ENCODE data around the gene CCL18.

CCL18 gene

GRCh38 chr17:36059406-36059805 lies 4.7 kb upstream of the CCL18 start:
- Histone ChIP-seq H4K8ac (ENCODE audit: low read length) (no peak overlapping the region), H2BK15ac (ENCODE audit: low read depth, poor library complexity, severe bottlenecking) (no peak overlapping the region), H2BK120ac (ENCODE audit: low read depth, low read length) (no peak overlapping the region), H3K9me3 (ENCODE audit: control insufficient read depth, low read length) (peaks cover 3% of the 10 kb centered on the region), H3K27me3 (ENCODE audit: control insufficient read depth in 1 of 2, insufficient read depth in 1 of 2, low read length in 2 of 2) (peaks cover 0 to 2% of the 10 kb centered on the region in 2 experiments), H3K27ac (ENCODE audit: low read length, poor library complexity, severe bottlenecking) (no peak overlapping the region), H3K9ac (ENCODE audit: low read length) (no peak overlapping the region), H2AFZ (ENCODE audit: low read depth, low read length) (no peak overlapping the region), H3K36me3 (ENCODE audit: control insufficient read depth in 1 of 2, insufficient read depth in 2 of 2, low read depth in 1 of 2, low read length in 2 of 2) (no peaks in the 10 kb centered on the region), H3K4me1 (ENCODE audit: control insufficient read depth, insufficient read depth, low read depth, low read length) (no peaks in the 10 kb centered on the region), H3K4ac (ENCODE audit: low read depth in 1 of 2, low read length in 2 of 2) (no peak overlapping the region), H4K91ac (ENCODE audit: low read length) (no peak overlapping the region), H3K4me2 (ENCODE audit: low read length, poor library complexity, severe bottlenecking) (no peak overlapping the region), H3K4me3 (ENCODE audit: insufficient read depth in 1 of 2, low read depth in 1 of 2, low read length in 2 of 2) (no peak overlapping the region), H2BK12ac (ENCODE audit: low read length in 2 of 2) (no peak overlapping the region), H2AK5ac (ENCODE audit: low read length, severe bottlenecking) (no peak overlapping the region), H3K14ac (ENCODE audit: low read length in 2 of 2) (no peak overlapping the region), H3K23ac (ENCODE audit: low read length in 2 of 2) (no peak overlapping the region), H3K79me1 (replicated peaks; ENCODE audit: low read length, poor library complexity, severe bottlenecking) (no peaks in the 10 kb centered on the region), H2BK5ac (ENCODE audit: low read depth, low read length, poor library complexity, severe bottlenecking) (no peak overlapping the region), H3K18ac (ENCODE audit: low read depth in 1 of 2, low read length in 2 of 2) (no peak overlapping the region)
- DNase-seq = no peak
- 89% methylated on average over 7 of the region's 7 CpGs for WGBS

GRCh38 chr17:36060816-36061215 lies 3.3 kb upstream of the CCL18 start:
- Histone ChIP-seq H2BK5ac (ENCODE audit: low read depth, low read length, poor library complexity, severe bottlenecking) (no peak overlapping the region), H3K4me2 (ENCODE audit: low read length, poor library complexity, severe bottlenecking) (no peak overlapping the region), H2BK120ac (ENCODE audit: low read depth, low read length) (no peak overlapping the region), H2AK5ac (ENCODE audit: low read length, severe bottlenecking) (no peak overlapping the region), H3K23ac (ENCODE audit: low read length in 2 of 2) (no peak overlapping the region), H4K8ac (ENCODE audit: low read length) (no peak overlapping the region), H4K91ac (ENCODE audit: low read length) (no peak overlapping the region), H3K9me3 (ENCODE audit: control insufficient read depth, low read length) (peaks cover 3% of the 10 kb centered on the region), H3K79me1 (replicated peaks; ENCODE audit: low read length, poor library complexity, severe bottlenecking) (no peaks in the 10 kb centered on the region), H3K14ac (ENCODE audit: low read length in 2 of 2) (no peak overlapping the region), H2AFZ (ENCODE audit: low read depth, low read length) (no peak overlapping the region), H3K27ac (ENCODE audit: low read length, poor library complexity, severe bottlenecking) (no peak overlapping the region), H3K36me3 (ENCODE audit: control insufficient read depth in 1 of 2, insufficient read depth in 2 of 2, low read depth in 1 of 2, low read length in 2 of 2) (no peaks in the 10 kb centered on the region), H3K4me3 (ENCODE audit: insufficient read depth in 1 of 2, low read depth in 1 of 2, low read length in 2 of 2) (no peak overlapping the region), H2BK12ac (ENCODE audit: low read length in 2 of 2) (no peak overlapping the region), H3K9ac (ENCODE audit: low read length) (no peak overlapping the region), H2BK15ac (ENCODE audit: low read depth, poor library complexity, severe bottlenecking) (no peak overlapping the region), H3K4ac (ENCODE audit: low read depth in 1 of 2, low read length in 2 of 2) (no peak overlapping the region), H3K4me1 (ENCODE audit: control insufficient read depth, insufficient read depth, low read depth, low read length) (no peaks in the 10 kb centered on the region), H3K27me3 (ENCODE audit: control insufficient read depth in 1 of 2, insufficient read depth in 1 of 2, low read length in 2 of 2) (peaks cover 0 to 2% of the 10 kb centered on the region in 2 experiments), H3K18ac (ENCODE audit: low read depth in 1 of 2, low read length in 2 of 2) (no peak overlapping the region)
- DNase-seq = no peak
- 75% methylated on average over 2 of the region's 2 CpGs for WGBS

- Histone ChIP-seq H2AFZ (ENCODE audit: low read depth, low read length) (no peak overlapping the region), H3K27me3 (ENCODE audit: control insufficient read depth in 1 of 2, insufficient read depth in 1 of 2, low read length in 2 of 2) (peaks cover 13 to 14% of the 10 kb centered on the region in 2 experiments), H3K27ac (ENCODE audit: low read length, poor library complexity, severe bottlenecking) (no peak overlapping the region), H3K9me3 (ENCODE audit: control insufficient read depth, low read length) (no peaks in the 10 kb centered on the region), H4K91ac (ENCODE audit: low read length) (peak overlapping the region; percentile 30), H3K4me3 (ENCODE audit: insufficient read depth in 1 of 2, low read depth in 1 of 2, low read length in 2 of 2) (no peak overlapping the region), H3K4ac (ENCODE audit: low read depth in 1 of 2, low read length in 2 of 2) (no peak overlapping the region), H2AK5ac (ENCODE audit: low read length, severe bottlenecking) (no peak overlapping the region), H3K23ac (ENCODE audit: low read length in 2 of 2) (no peak overlapping the region), H3K79me1 (replicated peaks; ENCODE audit: low read length, poor library complexity, severe bottlenecking) (no peaks in the 10 kb centered on the region), H4K8ac (ENCODE audit: low read length) (no peak overlapping the region), H3K4me1 (ENCODE audit: control insufficient read depth, insufficient read depth, low read depth, low read length) (no peaks in the 10 kb centered on the region), H2BK120ac (ENCODE audit: low read depth, low read length) (no peak overlapping the region), H3K9ac (ENCODE audit: low read length) (no peak overlapping the region), H3K18ac (ENCODE audit: low read depth in 1 of 2, low read length in 2 of 2) (no peak overlapping the region), H2BK5ac (ENCODE audit: low read depth, low read length, poor library complexity, severe bottlenecking) (no peak overlapping the region), H3K36me3 (ENCODE audit: control insufficient read depth in 1 of 2, insufficient read depth in 2 of 2, low read depth in 1 of 2, low read length in 2 of 2) (no peaks in the 10 kb centered on the region), H3K14ac (ENCODE audit: low read length in 2 of 2) (no peak overlapping the region), H2BK15ac (ENCODE audit: low read depth, poor library complexity, severe bottlenecking) (no peak overlapping the region), H3K4me2 (ENCODE audit: low read length, poor library complexity, severe bottlenecking) (no peak overlapping the region), H2BK12ac (ENCODE audit: low read length in 2 of 2) (no peak overlapping the region)
- no peak for DNase-seq
- WGBS = 75% methylated on average over 6 of the region's 6 CpGs
These were observed 2.4 kb downstream of the CCL18 start for GRCh38 chr17:36066365-36066985.

DNA sequence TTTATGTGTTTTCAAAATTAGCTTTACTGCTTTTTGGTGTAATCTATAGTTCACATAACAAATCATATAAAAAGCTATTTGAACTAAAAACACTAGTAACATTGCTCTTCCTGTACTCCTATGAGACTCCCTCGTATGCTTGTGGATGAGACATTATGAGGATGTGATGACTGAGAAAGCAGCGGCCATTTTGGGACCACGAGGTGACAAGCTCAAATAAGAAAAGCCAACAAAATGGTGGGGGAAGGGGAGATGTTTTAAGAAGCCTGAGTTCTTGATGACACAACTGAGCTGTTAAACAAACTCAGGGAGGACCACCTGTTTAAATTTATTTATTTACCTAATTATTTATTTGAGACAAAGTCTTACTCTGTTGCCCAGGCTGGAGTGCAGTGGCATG lies 4.5 kb downstream of the CCL18 start:
- Histone ChIP-seq H3K27ac (ENCODE audit: low read length, poor library complexity, severe bottlenecking) (no peak overlapping the region), H3K18ac (ENCODE audit: low read depth in 1 of 2, low read length in 2 of 2) (no peak overlapping the region), H3K14ac (ENCODE audit: low read length in 2 of 2) (no peak overlapping the region), H3K9me3 (ENCODE audit: control insufficient read depth, low read length) (no peaks in the 10 kb centered on the region), H4K8ac (ENCODE audit: low read length) (no peak overlapping the region), H2BK15ac (ENCODE audit: low read depth, poor library complexity, severe bottlenecking) (no peak overlapping the region), H3K4me3 (ENCODE audit: insufficient read depth in 1 of 2, low read depth in 1 of 2, low read length in 2 of 2) (no peak overlapping the region), H2BK12ac (ENCODE audit: low read length in 2 of 2) (no peak overlapping the region), H3K9ac (ENCODE audit: low read length) (no peak overlapping the region), H2BK120ac (ENCODE audit: low read depth, low read length) (no peak overlapping the region), H3K4me2 (ENCODE audit: low read length, poor library complexity, severe bottlenecking) (no peak overlapping the region), H3K4me1 (ENCODE audit: control insufficient read depth, insufficient read depth, low read depth, low read length) (no peaks in the 10 kb centered on the region), H3K27me3 (ENCODE audit: control insufficient read depth in 1 of 2, insufficient read depth in 1 of 2, low read length in 2 of 2) (peaks cover 13 to 22% of the 10 kb centered on the region in 2 experiments), H2AK5ac (ENCODE audit: low read length, severe bottlenecking) (no peak overlapping the region), H3K4ac (ENCODE audit: low read depth in 1 of 2, low read length in 2 of 2) (no peak overlapping the region), H4K91ac (ENCODE audit: low read length) (no peak overlapping the region), H2AFZ (ENCODE audit: low read depth, low read length) (no peak overlapping the region), H3K36me3 (ENCODE audit: control insufficient read depth in 1 of 2, insufficient read depth in 2 of 2, low read depth in 1 of 2, low read length in 2 of 2) (no peaks in the 10 kb centered on the region), H2BK5ac (ENCODE audit: low read depth, low read length, poor library complexity, severe bottlenecking) (no peak overlapping the region), H3K79me1 (replicated peaks; ENCODE audit: low read length, poor library complexity, severe bottlenecking) (no peaks in the 10 kb centered on the region), H3K23ac (ENCODE audit: low read length in 2 of 2) (no peak overlapping the region)
- 69% methylated on average over 3 of the region's 3 CpGs for WGBS
- DNase-seq = no peak

All from mesenchymal stem cell (in vitro differentiated cells and primary cell).